Loucy (cell line): Measurements from ENCODE around the gene SCAMP1.

Experiments
- EZH2phosphoT487 ChIP-seq: fragments of 200-600 bp; IDR thresholded peaks from 2 replicates; pipeline ENCODE4 v1.6.1; 2018; ENCODE audit warnings: antibody characterized with exemption, mild to moderate bottlenecking, moderate library complexity, borderline replicate concordance
- TF ChIP-seq, protein P1 (sequence below): fragments of 200-600 bp; sonication (generic); conservative IDR thresholded peaks from 2 replicates; pipeline ENCODE4 v1.5.1; 2014; ENCODE audit warnings: mild to moderate bottlenecking, antibody characterized with exemption, low read length

- TF ChIP-seq, protein P1, sequence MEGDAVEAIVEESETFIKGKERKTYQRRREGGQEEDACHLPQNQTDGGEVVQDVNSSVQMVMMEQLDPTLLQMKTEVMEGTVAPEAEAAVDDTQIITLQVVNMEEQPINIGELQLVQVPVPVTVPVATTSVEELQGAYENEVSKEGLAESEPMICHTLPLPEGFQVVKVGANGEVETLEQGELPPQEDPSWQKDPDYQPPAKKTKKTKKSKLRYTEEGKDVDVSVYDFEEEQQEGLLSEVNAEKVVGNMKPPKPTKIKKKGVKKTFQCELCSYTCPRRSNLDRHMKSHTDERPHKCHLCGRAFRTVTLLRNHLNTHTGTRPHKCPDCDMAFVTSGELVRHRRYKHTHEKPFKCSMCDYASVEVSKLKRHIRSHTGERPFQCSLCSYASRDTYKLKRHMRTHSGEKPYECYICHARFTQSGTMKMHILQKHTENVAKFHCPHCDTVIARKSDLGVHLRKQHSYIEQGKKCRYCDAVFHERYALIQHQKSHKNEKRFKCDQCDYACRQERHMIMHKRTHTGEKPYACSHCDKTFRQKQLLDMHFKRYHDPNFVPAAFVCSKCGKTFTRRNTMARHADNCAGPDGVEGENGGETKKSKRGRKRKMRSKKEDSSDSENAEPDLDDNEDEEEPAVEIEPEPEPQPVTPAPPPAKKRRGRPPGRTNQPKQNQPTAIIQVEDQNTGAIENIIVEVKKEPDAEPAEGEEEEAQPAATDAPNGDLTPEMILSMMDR = no peak
- no peak for TF ChIP-seq EZH2phosphoT487
These were observed 154.3 kb downstream of the SCAMP1 start for GRCh38 chr5:78514427-78515330.
